ENCODE data around the gene KCNG2. TPM values are rescaled to one million over a fixed set of nuclear protein-coding genes. Genes with fewer than 3 reads are reported as not detected.

KCNG2 gene
- total and polyA plus RNA-seq, 9 of the 15 experiments (the other 6 are each of a cell fraction or from before 2014, with no cell fraction given), result not detected

GRCh38 chr18:79879566-79879965 lies 81.8 kb downstream of the KCNG2 start:
- no peaks in the 10 kb centered on the region for H3K36me3 ChIP-seq (ENCODE audit: control insufficient read depth, insufficient read depth, low read length)
- H3K4me3 ChIP-seq, result no peak overlapping the region
- DNase-seq (ENCODE audit: extremely low read depth in 1 of 4, low spot score in 3 of 4), result no peak
- no peak overlapping the region for H2AFZ ChIP-seq (ENCODE audit: low read depth, low read length)
- no peak for FAIRE-seq
- peaks cover 8 to 38% of the 10 kb centered on the region in 2 experiments; a peak in 3 of 5 replicates for H3K27me3 ChIP-seq (ENCODE audit: control insufficient read depth in 2 of 2, insufficient read depth in 2 of 2, low read length in 2 of 2)
- no peaks in the 10 kb centered on the region for H3K9me1 ChIP-seq (ENCODE audit: control insufficient read depth, insufficient read depth, low read length)
- in situ Hi-C loops (cut with MboI) (no loop called here), intact Hi-C loops (cut with micrococcal nuclease) (no loop called here)
- POLR2A ChIA-PET, result no interaction called here
- WGBS (ENCODE audit: insufficient coverage, low coverage, missing lambda C conversion rate), result 20% methylated on average over 12 of the region's 12 CpGs
- no peak overlapping the region for H3K4me2 ChIP-seq (ENCODE audit: insufficient read depth, low read length)
- no peaks in the 10 kb centered on the region for H3K9me3 ChIP-seq (replicated peaks; ENCODE audit: control insufficient read depth, insufficient read depth, low read depth, low read length)
- no peaks in the 10 kb centered on the region for H3K79me2 ChIP-seq (ENCODE audit: control insufficient read depth, insufficient read depth, low read length)
- BruUV-seq (replicated peaks), result no TSS peak
- H3K9ac ChIP-seq (ENCODE audit: insufficient read depth in 1 of 2, low read depth in 2 of 2, low read length in 2 of 2), result no peak overlapping the region
- H4K20me1 ChIP-seq (replicated peaks; ENCODE audit: control insufficient read depth, insufficient read depth, low read length), result no peaks in the 10 kb centered on the region
- no peak for ATAC-seq
- no peak overlapping the region for H3K27ac ChIP-seq (ENCODE audit: extremely low read depth, low read depth, low read length)
- H3K4me1 ChIP-seq (replicated peaks in 1 of 2; ENCODE audit: control insufficient read depth in 2 of 2, insufficient read depth in 2 of 2, low read length in 2 of 2), result peaks cover 0 to 3% of the 10 kb centered on the region in 2 experiments; a peak in 1 of 5 replicates
- CTCF ChIA-PET (ENCODE audit: low intra/inter-chr PET ratio), result no interaction called here
- TF ChIP-seq RBM39 (optimal IDR thresholded peaks at IDR 0.05; ENCODE audit: low read depth, low read length), result no peak
- TF ChIP-seq, protein P1, sequence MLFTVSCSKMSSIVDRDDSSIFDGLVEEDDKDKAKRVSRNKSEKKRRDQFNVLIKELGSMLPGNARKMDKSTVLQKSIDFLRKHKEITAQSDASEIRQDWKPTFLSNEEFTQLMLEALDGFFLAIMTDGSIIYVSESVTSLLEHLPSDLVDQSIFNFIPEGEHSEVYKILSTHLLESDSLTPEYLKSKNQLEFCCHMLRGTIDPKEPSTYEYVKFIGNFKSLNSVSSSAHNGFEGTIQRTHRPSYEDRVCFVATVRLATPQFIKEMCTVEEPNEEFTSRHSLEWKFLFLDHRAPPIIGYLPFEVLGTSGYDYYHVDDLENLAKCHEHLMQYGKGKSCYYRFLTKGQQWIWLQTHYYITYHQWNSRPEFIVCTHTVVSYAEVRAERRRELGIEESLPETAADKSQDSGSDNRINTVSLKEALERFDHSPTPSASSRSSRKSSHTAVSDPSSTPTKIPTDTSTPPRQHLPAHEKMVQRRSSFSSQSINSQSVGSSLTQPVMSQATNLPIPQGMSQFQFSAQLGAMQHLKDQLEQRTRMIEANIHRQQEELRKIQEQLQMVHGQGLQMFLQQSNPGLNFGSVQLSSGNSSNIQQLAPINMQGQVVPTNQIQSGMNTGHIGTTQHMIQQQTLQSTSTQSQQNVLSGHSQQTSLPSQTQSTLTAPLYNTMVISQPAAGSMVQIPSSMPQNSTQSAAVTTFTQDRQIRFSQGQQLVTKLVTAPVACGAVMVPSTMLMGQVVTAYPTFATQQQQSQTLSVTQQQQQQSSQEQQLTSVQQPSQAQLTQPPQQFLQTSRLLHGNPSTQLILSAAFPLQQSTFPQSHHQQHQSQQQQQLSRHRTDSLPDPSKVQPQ (CRISPR knock-in tag; IDR thresholded peaks at IDR 0.05; ENCODE audit: borderline replicate concordance), result no peak
- TF ChIP-seq, protein P2, sequence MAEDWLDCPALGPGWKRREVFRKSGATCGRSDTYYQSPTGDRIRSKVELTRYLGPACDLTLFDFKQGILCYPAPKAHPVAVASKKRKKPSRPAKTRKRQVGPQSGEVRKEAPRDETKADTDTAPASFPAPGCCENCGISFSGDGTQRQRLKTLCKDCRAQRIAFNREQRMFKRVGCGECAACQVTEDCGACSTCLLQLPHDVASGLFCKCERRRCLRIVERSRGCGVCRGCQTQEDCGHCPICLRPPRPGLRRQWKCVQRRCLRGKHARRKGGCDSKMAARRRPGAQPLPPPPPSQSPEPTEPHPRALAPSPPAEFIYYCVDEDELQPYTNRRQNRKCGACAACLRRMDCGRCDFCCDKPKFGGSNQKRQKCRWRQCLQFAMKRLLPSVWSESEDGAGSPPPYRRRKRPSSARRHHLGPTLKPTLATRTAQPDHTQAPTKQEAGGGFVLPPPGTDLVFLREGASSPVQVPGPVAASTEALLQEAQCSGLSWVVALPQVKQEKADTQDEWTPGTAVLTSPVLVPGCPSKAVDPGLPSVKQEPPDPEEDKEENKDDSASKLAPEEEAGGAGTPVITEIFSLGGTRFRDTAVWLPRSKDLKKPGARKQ (CRISPR knock-in tag; IDR thresholded peaks at IDR 0.05), result no peak
- TF ChIP-seq TSC22D4 (tag; IDR thresholded peaks at IDR 0.05), result no peak
- TF ChIP-seq E2F3 (CRISPR knock-in tag; IDR thresholded peaks at IDR 0.05), result no peak
- no peak for TF ChIP-seq ZSCAN32 (CRISPR knock-in tag; IDR thresholded peaks at IDR 0.05)
- no peak for TF ChIP-seq SRSF9 (IDR thresholded peaks at IDR 0.05; ENCODE audit: borderline replicate concordance, low read depth, low read length)
- no peak for TF ChIP-seq ZNF764 (CRISPR knock-in tag; IDR thresholded peaks at IDR 0.05; ENCODE audit: low read depth)
- TF ChIP-seq, protein P3, sequence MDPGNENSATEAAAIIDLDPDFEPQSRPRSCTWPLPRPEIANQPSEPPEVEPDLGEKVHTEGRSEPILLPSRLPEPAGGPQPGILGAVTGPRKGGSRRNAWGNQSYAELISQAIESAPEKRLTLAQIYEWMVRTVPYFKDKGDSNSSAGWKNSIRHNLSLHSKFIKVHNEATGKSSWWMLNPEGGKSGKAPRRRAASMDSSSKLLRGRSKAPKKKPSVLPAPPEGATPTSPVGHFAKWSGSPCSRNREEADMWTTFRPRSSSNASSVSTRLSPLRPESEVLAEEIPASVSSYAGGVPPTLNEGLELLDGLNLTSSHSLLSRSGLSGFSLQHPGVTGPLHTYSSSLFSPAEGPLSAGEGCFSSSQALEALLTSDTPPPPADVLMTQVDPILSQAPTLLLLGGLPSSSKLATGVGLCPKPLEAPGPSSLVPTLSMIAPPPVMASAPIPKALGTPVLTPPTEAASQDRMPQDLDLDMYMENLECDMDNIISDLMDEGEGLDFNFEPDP (CRISPR knock-in tag; IDR thresholded peaks at IDR 0.05), result no peak
- TF ChIP-seq ZMIZ1 (IDR thresholded peaks at IDR 0.05; ENCODE audit: low read depth in 2 of 2, low read length in 2 of 2), result no peak
- TF ChIP-seq BRD4 (IDR thresholded peaks at IDR 0.05), result no peak
- no peak for TF ChIP-seq NR4A1 (CRISPR knock-in tag; IDR thresholded peaks at IDR 0.05)
- no peak for TF ChIP-seq NR4A1 (tag; IDR thresholded peaks at IDR 0.05)

Data from K562 (cell line).